Endodermal cell (in vitro differentiated cells): ENCODE data around the gene ATXN1. TPM values are rescaled to one million over a fixed set of nuclear protein-coding genes. Genes with fewer than 3 reads are reported as not detected.
A peak's percentile ranks its signal among the peaks of the same experiment; 100 is the strongest.

Experiments used
- DNase-seq: peaks from one replicate; pipeline ENCODE4 v3.0.0-alpha.2; 2017
- H3K27ac ChIP-seq: 2 replicates; pipeline ENCODE4 v1.5.1; 2013; ENCODE audit warnings: mild to moderate bottlenecking, low read depth, low read length, moderate library complexity
- H3K27me3 ChIP-seq: 2 replicates; pipeline ENCODE4 v1.6.1; 2013; ENCODE audit warnings: mild to moderate bottlenecking, low read length, moderate library complexity; ENCODE audit not compliant: insufficient read depth, control insufficient read depth, poor library complexity, severe bottlenecking
- H3K36me3 ChIP-seq: 2 replicates; pipeline ENCODE4 v1.7.0; 2013; ENCODE audit warnings: mild to moderate bottlenecking, low read length, moderate library complexity; ENCODE audit not compliant: control insufficient read depth, insufficient read depth
- H3K4me1 ChIP-seq: one replicate; pipeline ENCODE4 v1.7.0; 2013; ENCODE audit warnings: low read length; ENCODE audit not compliant: control insufficient read depth, insufficient read depth
- H3K4me3 ChIP-seq: 2 replicates; pipeline ENCODE4 v1.5.1; 2013; ENCODE audit warnings: mild to moderate bottlenecking, low read length, moderate library complexity
- H3K9ac ChIP-seq: 2 replicates; pipeline ENCODE4 v1.6.1; 2013; ENCODE audit warnings: mild to moderate bottlenecking, low read length, moderate library complexity; ENCODE audit not compliant: poor library complexity, severe bottlenecking; ENCODE audit errors: extremely low read depth
- H3K9me3 ChIP-seq: 2 replicates; pipeline ENCODE4 v1.6.1; 2013; ENCODE audit warnings: mild to moderate bottlenecking, low read length, moderate library complexity; ENCODE audit not compliant: control insufficient read depth
- H3K27ac Mint-ChIP-seq: 2 replicates; pipeline ENCODE4 v1.8.0; 2020; ENCODE audit warnings: mixed read lengths
- H3K27me3 Mint-ChIP-seq: 2 replicates; pipeline ENCODE4 v1.8.0; 2021; ENCODE audit warnings: mild to moderate bottlenecking, mixed read lengths; ENCODE audit not compliant: insufficient read depth
- H3K36me3 Mint-ChIP-seq: 2 replicates; pipeline ENCODE4 v1.8.0; 2020; ENCODE audit warnings: low read depth, mixed read lengths
- H3K4me1 Mint-ChIP-seq: 2 replicates; pipeline ENCODE4 v1.8.0; 2020; ENCODE audit warnings: mixed read lengths
- H3K4me3 Mint-ChIP-seq: 2 replicates; pipeline ENCODE4 v1.8.0; 2020; ENCODE audit warnings: mild to moderate bottlenecking, moderate library complexity, mixed read lengths
- H3K9me3 Mint-ChIP-seq: 2 replicates; pipeline ENCODE4 v1.8.0; 2020; ENCODE audit warnings: mild to moderate bottlenecking, mixed read lengths
- CTCF ChIP-seq: fragments of 200-600 bp; sonication (generic); conservative IDR thresholded peaks from 2 replicates; pipeline ENCODE4 v1.5.0; 2021; ENCODE audit warnings: antibody characterized with exemption, mild to moderate bottlenecking
- WGBS, 2 experiments: methylation state at CpG; one replicate each; pipeline versions ENCODE4 v1.1.5 to v1.1.7; 2013; ENCODE audit warnings: missing lambda C conversion rate in 2 of 2, mixed read lengths in 1 of 2; ENCODE audit not compliant: insufficient coverage in 1 of 2, insufficient read length in 1 of 2; 5-methylcytosine and 5-hydroxymethylcytosine counted together
- total RNA-seq, 2 donors: library from RNA; stranded (reverse); fragmentation: NEBNext Ultra II Directional in 1 of 2; extraction: Animal tissue kit (Norgen Biotek cat#: 25700) in 1 of 2; gene quantifications; 2 replicates in 1 of 2; 3 replicates in 1 of 2; pipeline ENCODE4 v1.2.1, GENCODE V29; 2021

Gene ATXN1
- total RNA-seq, 2 donors from 2014 or later = 10.4 to 15.9 TPM

- no peaks in the 10 kb centered on the region for H3K27me3 Mint-ChIP-seq
- H3K27me3 ChIP-seq = no peaks in the 10 kb centered on the region
- no peaks in the 10 kb centered on the region for H3K36me3 ChIP-seq
- no peak overlapping the region for H3K4me3 ChIP-seq
- WGBS, 2 experiments = 93 to 100% methylated on average over 5 to 6 of the region's 6 CpGs
- H3K4me3 Mint-ChIP-seq = no peak overlapping the region
- peaks cover 10% of the 10 kb centered on the region for H3K4me1 ChIP-seq
- no peaks in the 10 kb centered on the region for H3K9me3 Mint-ChIP-seq
- no peak overlapping the region for H3K27ac Mint-ChIP-seq
- peaks cover 3% of the 10 kb centered on the region for H3K36me3 Mint-ChIP-seq
- TF ChIP-seq CTCF = no peak
- H3K9ac ChIP-seq = no peak overlapping the region
- H3K27ac ChIP-seq = no peak overlapping the region
- no peaks in the 10 kb centered on the region for H3K9me3 ChIP-seq
- DNase-seq = no peak
- H3K4me1 Mint-ChIP-seq = peaks cover 10% of the 10 kb centered on the region
Measured at GRCh38 chr6:16522937-16523336, 238.3 kb downstream of the ATXN1 start.

- Mint-ChIP-seq H3K27me3 (no peaks in the 10 kb centered on the region), H3K36me3 (peaks cover 3% of the 10 kb centered on the region), H3K4me3 (no peak overlapping the region), H3K4me1 (peaks cover 10% of the 10 kb centered on the region), H3K27ac (no peak overlapping the region), H3K9me3 (no peaks in the 10 kb centered on the region)
- no peaks in the 10 kb centered on the region for H3K36me3 ChIP-seq
- H3K9me3 ChIP-seq = no peaks in the 10 kb centered on the region
- no peaks in the 10 kb centered on the region for H3K27me3 ChIP-seq
- no peak overlapping the region for H3K27ac ChIP-seq
- WGBS, 2 experiments = 94 to 99% methylated on average over 5 of the region's 7 CpGs
- H3K4me3 ChIP-seq = no peak overlapping the region
- peaks cover 10% of the 10 kb centered on the region for H3K4me1 ChIP-seq
- no peak overlapping the region for H3K9ac ChIP-seq
- no peak for TF ChIP-seq CTCF
- DNase-seq = no peak
Measured at GRCh38 chr6:16521528-16521927, 239.7 kb downstream of the ATXN1 start.

GRCh38 chr6:16519265-16520242, 241.7 kb downstream of the ATXN1 start:
- H3K27me3 Mint-ChIP-seq = no peaks in the 10 kb centered on the region
- H3K4me1 Mint-ChIP-seq = peaks cover 10% of the 10 kb centered on the region
- Histone ChIP-seq H3K36me3 (no peaks in the 10 kb centered on the region), H3K27me3 (no peaks in the 10 kb centered on the region), H3K4me1 (peaks cover 10% of the 10 kb centered on the region), H3K9me3 (no peaks in the 10 kb centered on the region), H3K9ac (no peak overlapping the region), H3K4me3 (no peak overlapping the region), H3K27ac (no peak overlapping the region)
- no peak for TF ChIP-seq CTCF
- peak; percentile 71 for DNase-seq
- peak overlapping the region; percentile 5 for H3K27ac Mint-ChIP-seq
- WGBS, 2 experiments = 43 to 66% methylated on average over 3 to 9 of the region's 9 CpGs
- H3K4me3 Mint-ChIP-seq = no peak overlapping the region
- H3K9me3 Mint-ChIP-seq = no peaks in the 10 kb centered on the region
- H3K36me3 Mint-ChIP-seq = peaks cover 3% of the 10 kb centered on the region
